Measurements from ENCODE around the gene NREP.

NREP gene

DNA sequence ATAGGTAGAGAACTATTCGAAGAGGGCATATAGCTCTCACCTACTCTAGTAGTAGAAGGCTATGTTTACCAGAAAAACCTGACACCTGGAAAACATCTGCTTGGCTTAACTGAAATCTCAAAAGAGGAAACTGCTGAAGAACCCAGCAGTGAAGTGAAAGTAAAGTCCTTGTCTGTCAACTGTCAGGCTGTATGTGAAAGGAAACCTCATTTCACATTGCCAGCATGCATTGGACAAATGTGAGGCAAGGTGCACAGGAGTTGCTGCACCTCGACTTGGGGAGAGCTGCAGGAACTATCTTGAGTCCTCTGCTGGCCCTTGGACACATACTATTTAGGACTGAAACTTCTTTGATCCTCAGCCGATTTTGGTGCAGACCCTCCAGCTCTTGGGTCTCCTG is 53.3 kb downstream of the NREP start:
- TF ChIP-seq CTCF (IDR thresholded peaks at IDR 0.05; ENCODE audit: borderline replicate concordance, extremely low read depth, low read length, poor library complexity, severe bottlenecking): no peak
- Histone ChIP-seq H3K4me2 (ENCODE audit: insufficient read depth, low read length) (peak overlapping the region; percentile 74), H3K4me1 (ENCODE audit: insufficient read depth, low read length) (peaks cover 36% of the 10 kb centered on the region), H2AFZ (ENCODE audit: low read depth, low read length) (peak overlapping the region; percentile 66), H3K9ac (ENCODE audit: low read depth, low read length) (peak overlapping the region; percentile 62), H3K79me2 (ENCODE audit: insufficient read depth, low read length) (0 out of 2 replicates have a peak, but pooled peaks cover 2% of the 10 kb centered on the region), H3K27ac (ENCODE audit: low read length) (peak overlapping the region; percentile 95), H3K27me3 (ENCODE audit: insufficient read depth, low read length, poor library complexity) (no peaks in the 10 kb centered on the region), H4K20me1 (ENCODE audit: insufficient read depth, low read length) (no peaks in the 10 kb centered on the region), H3K36me3 (ENCODE audit: insufficient read depth, low read length) (no peaks in the 10 kb centered on the region), H3K4me3 (ENCODE audit: low read depth in 1 of 2, low read length in 2 of 2) (peak overlapping the region; percentile 8 to 54; a peak in 3 of 4 replicates), H3K9me3 (ENCODE audit: insufficient read depth, low read length, severe bottlenecking) (no peaks in the 10 kb centered on the region)
- peak; percentile 79 for DNase-seq
- peak; percentile 94 for ATAC-seq (ENCODE audit: insufficient read depth, low read depth)

- no peak overlapping the region for H3K4me2 ChIP-seq (ENCODE audit: insufficient read depth, low read length)
- H3K27me3 ChIP-seq (ENCODE audit: insufficient read depth, low read length, poor library complexity): no peaks in the 10 kb centered on the region
- no peak for ATAC-seq (ENCODE audit: insufficient read depth, low read depth)
- H4K20me1 ChIP-seq (ENCODE audit: insufficient read depth, low read length): no peaks in the 10 kb centered on the region
- H2AFZ ChIP-seq (ENCODE audit: low read depth, low read length): no peak overlapping the region
- peaks cover 31% of the 10 kb centered on the region for H3K4me1 ChIP-seq (ENCODE audit: insufficient read depth, low read length)
- H3K9ac ChIP-seq (ENCODE audit: low read depth, low read length): no peak overlapping the region
- H3K9me3 ChIP-seq (ENCODE audit: insufficient read depth, low read length, severe bottlenecking): no peaks in the 10 kb centered on the region
- no peak for TF ChIP-seq CTCF (IDR thresholded peaks at IDR 0.05; ENCODE audit: borderline replicate concordance, extremely low read depth, low read length, poor library complexity, severe bottlenecking)
- TF ChIP-seq EZH2 (IDR thresholded peaks at IDR 0.05; ENCODE audit: borderline replicate concordance, low read depth, low read length, severe bottlenecking): no peak
- H3K79me2 ChIP-seq (ENCODE audit: insufficient read depth, low read length): 0 out of 2 replicates have a peak, but pooled peaks cover 2% of the 10 kb centered on the region
- no peak overlapping the region for H3K4me3 ChIP-seq (ENCODE audit: low read depth in 1 of 2, low read length in 2 of 2)
- no peak for DNase-seq
- H3K36me3 ChIP-seq (ENCODE audit: insufficient read depth, low read length): no peaks in the 10 kb centered on the region
- H3K27ac ChIP-seq (ENCODE audit: low read length): no peak overlapping the region
Measured at GRCh38 chr5:111699976-111700375, 57.0 kb downstream of the NREP start.

GRCh38 chr5:111699324-111699723 is 57.7 kb downstream of the NREP start:
- no peak overlapping the region for H3K4me3 ChIP-seq (ENCODE audit: low read depth in 1 of 2, low read length in 2 of 2)
- no peaks in the 10 kb centered on the region for H3K27me3 ChIP-seq (ENCODE audit: insufficient read depth, low read length, poor library complexity)
- no peak for DNase-seq
- no peaks in the 10 kb centered on the region for H3K9me3 ChIP-seq (ENCODE audit: insufficient read depth, low read length, severe bottlenecking)
- no peaks in the 10 kb centered on the region for H4K20me1 ChIP-seq (ENCODE audit: insufficient read depth, low read length)
- no peak overlapping the region for H3K9ac ChIP-seq (ENCODE audit: low read depth, low read length)
- H3K27ac ChIP-seq (ENCODE audit: low read length): no peak overlapping the region
- no peak overlapping the region for H2AFZ ChIP-seq (ENCODE audit: low read depth, low read length)
- H3K79me2 ChIP-seq (ENCODE audit: insufficient read depth, low read length): no peaks in the 10 kb centered on the region
- H3K4me1 ChIP-seq (ENCODE audit: insufficient read depth, low read length): peaks cover 24% of the 10 kb centered on the region
- H3K36me3 ChIP-seq (ENCODE audit: insufficient read depth, low read length): no peaks in the 10 kb centered on the region
- no peak for ATAC-seq (ENCODE audit: insufficient read depth, low read depth)
- H3K4me2 ChIP-seq (ENCODE audit: insufficient read depth, low read length): no peak overlapping the region
- TF ChIP-seq EZH2 (IDR thresholded peaks at IDR 0.05; ENCODE audit: borderline replicate concordance, low read depth, low read length, severe bottlenecking) (no peak), CTCF (IDR thresholded peaks at IDR 0.05; ENCODE audit: borderline replicate concordance, extremely low read depth, low read length, poor library complexity, severe bottlenecking) (no peak)
